ENCODE measurements around the gene MAMSTR.
A peak's percentile ranks its signal among the peaks of the same experiment; 100 is the strongest.

Gene MAMSTR

GRCh38 chr19:48714759-48715675 is 4.5 kb downstream of the MAMSTR start:
- H3K4me3 ChIP-seq (IDR thresholded peaks at IDR 0.05; ENCODE audit: insufficient read depth, low read depth, low read length): no peak overlapping the region
- H3K4me2 ChIP-seq: peak overlapping the region; percentile 59
- peak overlapping the region; percentile 23; the same call in 1 of the 2 replicates for H3K9ac ChIP-seq
- peak overlapping the region; percentile 80 for H2AFZ ChIP-seq (ENCODE audit: low read depth)
- no peaks in the 10 kb centered on the region; the same call in 1 of the 2 replicates for H3K27me3 ChIP-seq (ENCODE audit: insufficient read depth, low read depth)
- H4K20me1 ChIP-seq (ENCODE audit: insufficient read depth): no peaks in the 10 kb centered on the region
- no peaks in the 10 kb centered on the region for H3K36me3 ChIP-seq (ENCODE audit: insufficient read depth)
- H3K4me1 ChIP-seq (ENCODE audit: low read depth, poor library complexity, severe bottlenecking): peaks cover 13% of the 10 kb centered on the region
- no peak for TF ChIP-seq CTCF (conservative IDR thresholded peaks at IDR 0.05; ENCODE audit: low read depth, low read length)
- H3K27ac ChIP-seq: no peak overlapping the region; the same call in 1 of the 2 replicates
- H3K79me2 ChIP-seq (ENCODE audit: insufficient read depth, low read depth): no peaks in the 10 kb centered on the region

GRCh38 chr19:48713864-48714755 is 5.4 kb downstream of the MAMSTR start:
- peak overlapping the region; percentile 92 for H2AFZ ChIP-seq (ENCODE audit: low read depth)
- TF ChIP-seq CTCF (conservative IDR thresholded peaks at IDR 0.05; ENCODE audit: low read depth, low read length): no peak
- no peak overlapping the region; the same call in 1 of the 2 replicates for H3K27ac ChIP-seq
- no peaks in the 10 kb centered on the region for H3K36me3 ChIP-seq (ENCODE audit: insufficient read depth)
- no peaks in the 10 kb centered on the region for H3K79me2 ChIP-seq (ENCODE audit: insufficient read depth, low read depth)
- no peak overlapping the region for H3K4me3 ChIP-seq (IDR thresholded peaks at IDR 0.05; ENCODE audit: insufficient read depth, low read depth, low read length)
- H3K4me1 ChIP-seq (ENCODE audit: low read depth, poor library complexity, severe bottlenecking): peaks cover 11% of the 10 kb centered on the region
- H4K20me1 ChIP-seq (ENCODE audit: insufficient read depth): no peaks in the 10 kb centered on the region
- H3K4me2 ChIP-seq: peak overlapping the region; percentile 78
- no peaks in the 10 kb centered on the region; the same call in 1 of the 2 replicates for H3K27me3 ChIP-seq (ENCODE audit: insufficient read depth, low read depth)
- H3K9ac ChIP-seq: peak overlapping the region; percentile 23; the same call in 1 of the 2 replicates

- no peaks in the 10 kb centered on the region for H4K20me1 ChIP-seq (ENCODE audit: insufficient read depth)
- no peaks in the 10 kb centered on the region; the same call in 1 of the 2 replicates for H3K27me3 ChIP-seq (ENCODE audit: insufficient read depth, low read depth)
- no peak overlapping the region for H3K27ac ChIP-seq
- H3K4me2 ChIP-seq: peak overlapping the region; percentile 78
- H3K4me3 ChIP-seq (IDR thresholded peaks at IDR 0.05; ENCODE audit: insufficient read depth, low read depth, low read length): no peak overlapping the region
- no peaks in the 10 kb centered on the region for H3K79me2 ChIP-seq (ENCODE audit: insufficient read depth, low read depth)
- peak overlapping the region; percentile 92 for H2AFZ ChIP-seq (ENCODE audit: low read depth)
- no peak for TF ChIP-seq CTCF (conservative IDR thresholded peaks at IDR 0.05; ENCODE audit: low read depth, low read length)
- no peaks in the 10 kb centered on the region for H3K36me3 ChIP-seq (ENCODE audit: insufficient read depth)
- no peak overlapping the region for H3K9ac ChIP-seq
- peaks cover 11% of the 10 kb centered on the region for H3K4me1 ChIP-seq (ENCODE audit: low read depth, poor library complexity, severe bottlenecking)
Observed at GRCh38 chr19:48713041-48713863, 6.3 kb downstream of the MAMSTR start.

Measured in KMS-11 (cell line).